ENCODE results near the gene KIF23.
"Not testable (repeated sequence)": the region's sequence is repeated elsewhere in the genome, so short reads cannot be mapped to it uniquely, and the experiment has no call there.

KIF23 gene

DNA sequence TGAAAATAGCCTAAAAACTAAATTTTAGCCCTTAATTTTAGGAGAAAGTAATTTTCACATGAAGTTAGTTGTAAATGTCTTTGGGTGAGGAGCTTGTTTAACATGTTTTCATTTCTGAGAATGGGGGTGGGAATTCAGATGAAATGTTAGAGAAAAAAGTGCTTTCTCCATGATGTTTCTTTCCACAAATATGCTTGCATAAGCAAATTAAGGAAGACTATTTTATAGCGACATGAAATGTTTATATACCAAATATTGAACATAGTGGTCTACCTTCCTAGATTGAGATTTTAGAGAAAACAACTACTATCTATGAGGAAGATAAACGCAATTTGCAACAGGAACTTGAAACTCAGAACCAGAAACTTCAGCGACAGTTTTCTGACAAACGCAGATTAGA lies 25.5 kb downstream of the KIF23 start:
- DNase-seq, result no peak

DNA sequence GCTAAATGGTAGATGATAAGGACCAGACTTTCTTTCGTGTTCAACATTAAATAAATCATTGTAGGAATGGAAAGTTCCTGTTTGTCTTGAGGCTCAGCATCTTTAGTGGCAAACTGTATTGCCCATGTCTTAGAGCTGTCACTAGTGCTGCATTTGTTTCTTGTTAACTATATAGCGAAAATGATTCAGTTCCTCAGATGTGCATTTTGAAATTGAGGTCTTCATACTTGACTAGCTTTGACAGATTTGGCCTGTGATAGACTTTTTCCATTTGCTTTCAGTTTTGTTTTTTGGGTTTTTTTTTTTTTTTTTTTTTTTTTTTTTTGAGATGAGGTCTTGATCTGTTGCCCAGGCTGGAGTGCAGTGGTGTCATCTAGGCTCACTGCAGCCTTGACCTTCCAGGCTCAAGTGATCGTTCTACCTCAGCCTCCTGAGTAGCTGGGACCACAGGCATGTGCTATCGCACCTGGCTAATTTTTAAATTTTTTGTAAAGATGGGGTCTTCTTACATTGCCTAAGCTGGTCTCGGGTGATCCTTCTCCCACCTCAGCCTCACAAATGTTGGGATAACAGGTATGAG lies 29.0 kb downstream of the KIF23 start:
- DNase-seq, result no peak

DNA sequence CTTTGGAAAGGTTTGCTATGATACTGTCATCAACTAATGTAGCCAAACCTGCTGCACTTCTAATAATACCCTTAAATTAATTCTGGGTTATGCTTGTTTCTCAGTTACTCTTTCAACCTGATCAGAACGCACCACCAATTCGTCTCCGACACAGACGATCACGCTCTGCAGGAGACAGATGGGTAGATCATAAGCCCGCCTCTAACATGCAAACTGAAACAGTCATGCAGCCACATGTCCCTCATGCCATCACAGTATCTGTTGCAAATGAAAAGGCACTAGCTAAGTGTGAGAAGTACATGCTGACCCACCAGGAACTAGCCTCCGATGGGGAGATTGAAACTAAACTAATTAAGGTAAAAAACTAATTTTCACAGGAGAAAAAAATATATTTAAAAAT lies 30.5 kb downstream of the KIF23 start:
- DNase-seq, result no peak

DNA sequence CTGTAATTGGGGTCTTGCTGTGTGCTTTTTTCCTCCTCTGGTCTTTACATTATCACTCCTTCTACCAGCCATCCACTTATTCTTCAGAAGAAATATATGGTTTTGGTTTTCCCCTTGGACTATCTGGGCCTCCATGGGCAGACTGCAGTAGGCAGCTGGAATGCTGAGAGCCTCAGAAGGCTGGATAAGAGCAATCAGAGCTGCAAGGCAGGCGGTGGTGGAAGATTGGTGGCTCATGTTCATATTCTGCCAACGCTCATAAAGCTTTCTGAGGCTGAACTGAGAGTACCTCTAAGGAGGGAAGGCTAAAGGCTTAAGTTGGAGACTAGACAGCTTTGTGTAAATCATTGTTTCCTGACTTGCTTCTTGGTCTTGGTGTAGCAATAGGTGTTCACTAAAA lies 32.8 kb downstream of the KIF23 start:
- no peak for DNase-seq

DNA sequence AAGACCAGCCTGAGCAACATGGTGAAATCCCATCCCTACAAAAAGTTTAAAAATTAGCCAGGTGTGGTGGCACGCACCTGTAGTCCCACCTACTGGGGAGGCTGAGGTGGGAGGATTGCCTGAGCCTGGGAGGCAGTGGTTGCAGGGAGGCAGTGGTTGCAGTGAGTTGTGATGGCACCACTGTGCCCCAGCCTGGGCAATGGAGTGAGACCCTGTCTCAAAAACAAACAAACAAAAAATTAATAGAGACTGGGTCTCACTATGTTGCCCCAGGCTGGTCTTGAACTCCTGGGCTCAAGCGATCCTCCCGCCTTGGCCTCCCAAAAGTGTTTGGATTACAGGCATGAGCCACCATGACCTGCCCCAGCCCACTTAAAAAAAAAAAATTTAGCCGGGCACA lies 36.1 kb downstream of the KIF23 start:
- DNase-seq, result not testable (repeated sequence)

DNA sequence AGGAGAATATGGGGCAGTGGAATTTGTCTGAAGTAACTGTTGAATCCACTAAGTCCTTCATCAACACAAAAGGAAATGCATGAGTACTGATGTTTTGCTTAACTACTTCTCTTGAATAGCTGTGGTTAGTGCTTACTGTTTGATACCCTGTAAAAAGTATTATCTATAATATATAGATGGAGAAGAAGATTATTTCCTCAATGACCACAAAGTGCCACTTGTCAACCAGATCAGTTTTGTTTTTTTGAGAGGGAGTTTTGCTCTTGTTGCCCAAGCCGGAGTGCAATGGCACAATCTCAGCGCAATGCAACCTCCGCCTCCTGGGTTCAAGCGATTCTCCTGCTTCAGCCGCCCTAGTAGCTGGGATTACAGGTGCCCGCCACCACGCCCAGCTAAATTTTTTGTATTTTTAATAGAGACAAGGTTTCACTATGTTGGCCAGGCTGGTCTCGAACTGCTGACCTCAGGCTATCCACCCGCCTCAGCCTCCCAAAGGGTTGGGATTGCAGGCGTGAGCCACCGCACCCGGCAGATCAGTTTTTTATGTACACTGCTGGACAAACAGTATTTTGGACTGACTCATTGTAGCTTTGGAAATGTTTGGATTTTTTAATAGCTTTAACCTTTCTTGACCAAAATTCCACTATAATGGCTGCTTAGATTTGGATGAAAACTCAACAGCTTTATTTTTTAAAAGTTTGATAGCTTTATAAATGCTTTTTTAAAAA lies 37.0 kb downstream of the KIF23 start:
- no peak for DNase-seq

DNA sequence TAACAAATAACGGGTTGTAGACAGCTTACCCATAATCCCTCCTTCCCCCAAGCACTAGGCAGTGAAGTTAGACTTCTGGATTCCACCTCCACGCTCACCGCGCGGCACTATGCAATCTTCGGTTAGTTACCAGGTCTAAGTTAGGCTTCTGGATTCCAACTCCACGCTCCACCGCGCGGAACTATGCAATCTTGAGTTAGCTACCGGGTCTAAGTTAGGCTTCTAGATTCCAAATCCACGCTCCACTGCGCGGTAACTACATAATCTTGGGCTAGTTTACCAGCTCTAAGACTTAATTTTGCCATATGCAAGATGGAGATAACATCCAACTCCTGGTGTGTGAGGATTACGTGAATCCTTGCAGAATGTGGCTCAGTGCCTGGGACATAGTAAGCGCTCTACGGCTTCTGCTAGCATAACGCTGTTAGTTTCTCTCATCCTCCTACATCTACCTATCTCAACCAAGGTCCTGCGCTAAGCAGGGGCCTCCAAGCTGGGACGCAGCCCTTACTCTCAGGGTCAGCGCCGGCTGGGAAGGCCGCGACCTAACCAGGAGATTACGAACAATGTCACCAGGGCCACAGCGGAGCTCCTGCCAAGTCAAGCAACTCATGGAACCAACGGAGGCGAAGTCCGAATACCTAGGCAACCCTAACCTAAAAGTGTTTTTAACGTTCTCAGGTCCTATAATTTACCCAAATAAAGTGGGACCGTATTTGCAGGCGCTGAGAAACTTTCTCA lies 38.0 kb downstream of the KIF23 start:
- no peak for DNase-seq

DNA sequence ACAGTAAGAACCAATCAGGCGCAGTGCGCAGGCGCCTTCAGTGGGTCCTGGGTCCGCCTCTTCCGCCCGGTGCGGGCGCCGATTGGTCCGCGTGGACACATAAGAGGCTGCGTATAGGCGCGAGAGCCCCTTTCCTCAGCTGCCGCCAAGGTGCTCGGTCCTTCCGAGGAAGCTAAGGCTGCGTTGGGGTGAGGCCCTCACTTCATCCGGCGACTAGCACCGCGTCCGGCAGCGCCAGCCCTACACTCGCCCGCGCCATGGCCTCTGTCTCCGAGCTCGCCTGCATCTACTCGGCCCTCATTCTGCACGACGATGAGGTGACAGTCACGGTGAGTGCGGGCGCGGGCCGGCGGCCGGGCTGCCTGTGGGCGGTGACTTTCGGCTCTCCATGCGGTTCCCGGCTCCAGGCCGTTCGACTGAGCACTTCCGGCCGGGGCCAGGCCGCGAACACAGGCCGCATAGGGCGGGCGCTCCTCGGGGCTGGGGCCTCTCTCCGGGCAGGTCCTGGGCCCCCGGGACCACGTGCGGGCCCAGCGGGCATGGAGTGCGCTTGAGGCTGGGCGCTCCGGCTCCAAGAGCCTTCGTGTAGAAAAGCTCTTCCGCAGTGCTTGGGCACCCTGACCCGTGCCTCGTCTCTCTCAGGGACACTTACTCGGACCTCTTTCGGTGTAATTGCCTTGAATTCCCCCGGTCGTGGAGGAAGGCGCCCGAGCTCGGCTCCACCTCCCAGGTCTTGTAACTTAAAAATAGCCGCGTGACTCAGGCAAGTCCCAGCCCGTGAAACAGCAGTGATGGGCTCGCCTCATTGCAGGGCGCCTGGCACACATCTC lies 38.8 kb downstream of the KIF23 start, which contains the start of gene RPLP1:
Gene RPLP1 (plus strand): TSS at position 127 of the 830 bp plus-strand sequence. CDS start 131 bp downstream, at position 258.
- peak; percentile 86 for DNase-seq

DNA sequence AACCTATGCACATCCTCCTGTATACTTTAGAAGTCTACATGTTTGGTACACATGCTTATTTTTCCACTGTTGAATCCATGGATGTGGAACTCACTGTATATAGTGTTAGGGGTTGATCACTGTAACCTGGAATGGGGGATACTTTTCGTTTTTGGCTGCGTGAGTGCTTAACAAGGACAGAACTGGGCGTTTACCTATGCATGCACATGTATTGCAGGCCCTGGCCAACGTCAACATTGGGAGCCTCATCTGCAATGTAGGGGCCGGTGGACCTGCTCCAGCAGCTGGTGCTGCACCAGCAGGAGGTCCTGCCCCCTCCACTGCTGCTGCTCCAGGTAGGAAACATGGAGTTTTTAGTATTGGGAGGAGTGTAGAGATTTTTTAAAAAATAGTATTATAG lies 40.8 kb downstream of the KIF23 start:
- DNase-seq, result no peak

DNA sequence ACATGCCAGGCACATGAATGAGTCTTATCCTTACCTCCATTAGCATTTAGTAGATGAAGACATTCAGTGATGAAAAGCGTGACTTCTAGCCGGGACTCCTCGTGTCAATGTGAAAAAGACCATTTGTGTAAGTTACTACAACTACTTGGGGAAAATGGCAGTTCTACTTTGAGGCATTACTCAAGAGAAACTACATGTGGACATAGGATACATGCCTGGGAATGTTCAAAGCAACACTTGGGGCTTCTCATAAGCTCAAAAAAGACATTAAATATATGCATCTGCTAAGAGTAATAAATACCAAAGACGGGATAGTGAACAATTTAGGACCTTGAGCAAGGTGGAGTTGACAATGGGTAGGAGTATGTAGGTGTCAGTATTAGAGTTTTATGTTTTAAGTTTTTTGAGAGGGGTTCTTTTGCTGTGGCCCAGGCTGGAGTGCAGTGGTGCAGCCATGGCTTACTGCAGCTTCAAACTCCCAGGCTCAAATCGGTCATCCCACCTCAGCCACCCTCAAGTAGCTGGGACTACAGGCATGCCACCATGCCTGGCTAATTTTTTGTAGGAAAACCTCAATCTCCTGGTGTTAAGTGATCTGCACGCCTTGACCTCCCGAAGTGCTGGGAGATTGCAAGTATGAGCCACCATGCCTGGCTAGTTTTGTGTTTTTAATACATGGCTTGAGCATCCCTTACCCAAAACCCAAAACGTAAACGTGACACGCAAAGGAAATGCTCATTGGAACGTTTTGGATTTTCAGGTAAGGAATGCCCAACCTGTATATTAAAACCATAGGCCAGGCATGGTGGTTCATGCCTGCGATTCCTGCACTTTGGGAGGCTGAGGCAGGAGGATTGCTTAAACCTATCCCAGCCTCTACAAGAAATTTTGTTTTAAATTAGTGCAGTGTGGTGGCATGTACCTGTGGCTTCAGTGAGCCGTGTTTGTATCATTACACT lies 42.3 kb downstream of the KIF23 start:
- no peak for DNase-seq

DNA sequence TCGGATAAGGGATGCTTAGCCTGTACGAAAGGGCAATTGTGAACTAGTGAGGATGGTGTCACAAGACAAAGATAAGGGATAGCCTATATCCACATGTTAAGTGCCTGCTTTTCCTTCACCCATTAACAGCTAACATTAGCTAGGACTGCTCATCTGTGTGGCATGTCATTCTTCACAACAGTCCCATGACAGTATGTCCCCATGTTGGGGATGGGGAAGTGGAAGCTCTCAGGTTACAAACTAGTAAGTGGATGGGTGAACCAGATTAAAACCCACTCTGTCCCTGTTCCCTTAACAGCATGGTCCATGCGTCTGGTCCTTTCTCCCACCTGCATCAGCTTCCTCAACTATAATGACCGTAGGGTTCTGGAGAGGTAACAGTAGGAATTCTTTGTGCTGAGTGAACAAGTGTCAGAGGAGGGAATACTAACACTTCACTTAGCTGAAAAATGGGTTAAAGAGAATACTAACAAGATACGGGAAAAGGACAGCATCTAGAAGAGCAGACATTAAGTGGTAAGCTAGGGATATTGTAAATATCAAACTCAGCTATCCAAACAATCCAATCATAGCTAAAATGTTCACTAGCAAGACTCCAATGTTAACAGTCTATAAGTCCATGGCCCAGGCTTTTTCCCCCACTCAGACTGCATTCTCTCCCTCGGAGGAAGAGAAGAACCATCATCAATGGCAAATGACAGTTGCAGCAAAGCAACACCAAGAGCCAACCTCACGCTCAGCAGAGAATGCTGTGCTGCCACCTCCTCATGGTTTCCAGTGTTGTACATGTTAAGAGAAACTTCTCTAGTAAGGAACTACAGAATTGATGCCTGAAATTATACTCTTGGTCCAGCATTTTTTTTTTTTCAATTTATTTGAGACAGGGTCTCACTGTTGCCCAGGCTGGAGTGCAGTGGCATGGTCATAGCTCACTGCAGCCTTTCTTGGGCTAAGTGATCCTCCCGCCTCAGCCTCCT lies 43.4 kb downstream of the KIF23 start:
- DNase-seq, result no peak

DNA sequence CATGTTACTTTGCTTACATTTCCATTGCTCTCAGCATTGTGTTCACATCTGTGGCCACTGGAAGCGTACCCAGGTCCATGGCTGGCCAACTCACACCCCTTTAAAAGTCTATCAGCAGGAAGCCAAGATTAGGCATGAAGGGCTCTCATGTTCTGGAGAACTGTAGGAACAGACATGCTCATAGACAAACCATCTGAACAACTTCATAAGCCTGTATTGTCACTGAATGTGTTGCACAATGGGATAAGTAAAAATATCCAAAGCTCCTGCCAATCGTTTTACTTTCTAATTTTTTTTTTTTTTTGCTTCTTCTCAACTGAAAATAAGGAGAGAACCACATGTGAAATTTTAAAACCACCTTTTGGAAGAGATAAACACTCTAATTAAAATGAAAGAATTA lies 44.9 kb downstream of the KIF23 start:
- no peak for DNase-seq

DNA sequence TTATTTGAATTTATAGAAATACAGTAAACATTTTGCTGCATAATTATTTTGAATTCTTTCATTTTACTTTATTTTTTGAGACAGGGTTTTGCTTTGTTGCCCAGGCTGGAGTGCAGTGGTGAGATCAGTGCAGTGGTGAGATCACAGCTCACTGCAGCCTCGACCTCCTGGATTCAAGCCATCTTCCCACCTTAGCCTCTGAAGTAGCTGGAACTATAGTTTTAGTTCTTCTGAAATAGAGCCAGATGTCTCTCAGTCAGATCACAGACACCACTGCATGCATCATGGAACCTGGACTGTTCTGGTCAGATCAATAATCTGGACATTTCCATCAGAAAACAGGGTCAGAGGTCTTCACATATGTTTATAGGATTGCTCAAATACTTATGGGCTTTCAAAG lies 46.3 kb downstream of the KIF23 start:
- no peak for DNase-seq

DNA sequence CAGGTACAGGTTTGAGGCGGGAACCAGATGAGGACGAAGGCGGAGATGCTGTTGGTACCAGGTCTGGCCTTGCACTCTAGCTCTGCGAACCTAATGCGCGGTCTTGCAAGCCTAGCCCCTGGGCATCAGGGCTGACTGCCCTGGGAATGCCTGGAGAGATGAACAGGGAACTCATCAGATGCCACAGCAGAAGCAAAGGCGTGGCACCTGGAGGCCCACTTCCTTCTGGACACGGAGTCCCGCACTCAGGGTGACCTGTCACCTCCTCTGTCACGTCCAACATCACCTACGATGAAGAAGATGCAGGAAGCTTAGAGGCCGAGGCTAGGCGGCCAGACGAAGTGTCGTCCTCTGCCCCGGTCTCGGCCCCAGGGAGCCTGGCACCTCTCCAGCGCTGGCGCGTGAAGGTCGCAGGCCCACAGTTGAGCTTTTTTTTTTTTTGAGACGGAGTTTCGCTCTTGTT lies 47.9 kb downstream of the KIF23 start:
- DNase-seq, result no peak

DNA sequence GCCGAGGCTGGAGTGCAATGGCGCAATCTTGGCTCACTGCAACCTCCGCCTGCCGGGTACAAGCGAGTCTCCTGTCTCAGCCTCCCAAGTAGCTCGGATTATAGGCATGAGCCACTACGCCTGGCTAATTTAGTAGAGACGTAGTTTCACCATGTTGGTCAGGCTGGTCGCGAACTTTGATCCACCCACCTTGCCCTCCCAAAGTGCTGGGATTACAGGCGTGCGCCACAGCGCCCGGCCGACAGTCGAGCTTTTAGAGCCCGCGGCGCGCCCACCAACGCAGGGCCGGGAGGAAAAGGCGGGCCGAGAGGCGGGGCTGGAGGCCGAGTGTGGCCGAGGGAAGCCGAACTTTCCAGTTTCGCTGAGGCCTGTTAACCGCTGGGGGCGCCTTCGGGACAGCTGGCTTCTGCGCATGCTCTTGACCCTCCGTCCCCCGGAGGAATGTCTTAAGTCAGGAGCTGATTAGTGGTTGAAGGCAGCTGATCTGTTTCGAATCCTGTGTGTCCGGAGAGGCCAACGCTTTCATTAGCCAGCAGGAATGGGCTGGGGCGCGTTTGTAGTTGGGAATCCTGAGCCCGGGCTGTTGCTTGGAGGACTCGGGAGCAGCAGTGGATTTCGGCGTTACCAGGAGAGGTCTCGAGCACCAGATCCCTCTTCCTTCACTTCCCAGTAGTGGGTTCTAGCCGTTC lies 48.5 kb downstream of the KIF23 start:
- peak; percentile 96 for DNase-seq

DNA sequence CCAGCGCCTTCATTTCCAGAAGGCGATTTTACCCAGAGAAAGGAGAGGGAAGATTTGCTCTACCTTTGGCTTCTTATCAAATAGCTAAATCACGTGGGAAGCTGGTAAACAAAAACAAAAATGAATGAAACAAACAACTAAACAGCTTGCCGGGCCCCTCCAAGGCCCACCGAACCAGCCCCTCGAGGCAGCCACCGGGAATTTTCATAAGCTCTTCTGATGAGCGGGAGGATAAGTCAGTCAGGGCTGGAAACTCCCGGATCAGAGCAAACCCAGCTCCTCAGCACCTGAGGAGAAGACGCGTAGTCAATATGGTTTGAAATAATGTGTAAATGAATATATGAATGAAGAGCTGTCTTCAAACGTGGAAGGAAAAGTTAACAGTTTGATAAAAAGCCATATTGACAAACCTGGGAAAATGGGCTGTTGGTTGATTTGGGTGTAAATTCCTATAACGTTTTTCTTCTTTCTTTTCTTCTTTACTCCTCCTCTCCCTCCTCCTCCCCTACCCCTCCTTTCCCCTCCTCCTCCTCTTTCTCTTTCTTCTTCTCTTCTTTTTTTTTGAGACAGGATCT lies 49.1 kb downstream of the KIF23 start:
- DNase-seq, result no peak

DNA sequence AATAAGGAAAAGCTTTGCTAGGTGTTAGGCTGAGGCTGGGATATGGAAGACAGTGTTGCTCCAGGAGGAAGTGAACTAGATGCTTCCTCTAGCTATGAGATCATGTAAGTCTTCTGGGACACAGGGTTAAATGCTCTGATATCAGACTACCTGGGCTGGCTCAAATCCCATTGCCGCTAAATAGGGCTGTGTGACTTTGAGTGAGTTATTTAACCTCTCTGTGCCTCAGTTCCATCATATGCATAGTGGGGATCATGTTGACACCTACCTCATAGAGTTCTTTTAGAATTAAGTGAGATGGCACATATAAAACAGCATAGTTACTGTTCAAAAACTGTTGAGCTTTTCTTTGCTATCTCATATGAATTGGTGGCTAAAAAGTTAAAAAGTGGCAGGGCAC lies 51.1 kb downstream of the KIF23 start:
- DNase-seq, result no peak

DNA sequence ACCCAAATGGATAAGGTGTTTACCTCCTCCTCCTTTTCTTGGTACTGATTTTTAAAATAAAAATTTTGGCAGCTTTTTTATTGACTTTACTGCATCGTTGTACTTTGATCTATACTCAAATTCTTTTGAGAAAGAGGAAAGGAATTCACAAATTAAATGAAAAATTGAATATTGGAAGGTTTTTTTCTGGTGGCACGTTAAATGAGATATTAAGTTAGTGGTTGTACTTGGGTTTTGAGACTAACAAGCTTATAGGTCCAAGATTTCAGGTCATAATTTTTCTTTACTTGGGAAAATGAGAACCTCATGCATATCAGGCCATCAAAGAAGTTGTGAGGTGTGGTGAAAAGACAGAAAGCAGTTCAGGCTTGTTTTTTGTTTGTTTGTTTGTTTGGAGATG lies 52.6 kb downstream of the KIF23 start:
- no peak for DNase-seq

DNA sequence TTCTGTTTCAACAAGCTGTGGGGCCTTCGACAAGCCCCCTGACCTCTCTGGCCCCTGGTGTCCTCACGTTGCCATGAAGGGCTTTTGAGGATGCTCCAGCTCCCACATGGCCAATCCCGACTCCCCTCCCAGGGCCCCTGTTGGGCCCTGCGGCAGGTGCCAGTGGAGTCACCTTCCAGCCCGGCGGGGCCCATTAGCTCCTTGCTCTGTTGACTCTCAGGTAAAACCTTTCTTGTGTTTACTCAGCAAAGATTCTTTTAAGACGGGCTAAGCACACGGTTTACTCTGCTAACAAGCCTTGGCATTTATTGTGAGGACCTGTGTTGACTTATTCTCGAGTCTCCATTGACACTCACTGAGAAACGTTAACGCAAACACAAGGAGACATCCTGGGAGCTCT lies 53.5 kb downstream of the KIF23 start:
- no peak for DNase-seq
